ENCODE data around the gene PTPN4.

The PTPN4 gene

GRCh38 chr2:119759451-119760236, at the start of gene PTPN4:
Gene PTPN4 (plus strand): TSS chr2:119759922. CDS start chr2:119809854, 49,932 bp downstream.
- DNase-seq (ENCODE audit: low spot score), result peak; percentile 98

GRCh38 chr2:119710281-119710680, 49.4 kb upstream of the PTPN4 start:
- no peak for DNase-seq (ENCODE audit: low spot score)

GRCh38 chr2:119711352-119711751, 48.4 kb upstream of the PTPN4 start:
- DNase-seq (ENCODE audit: low spot score), result no peak

GRCh38 chr2:119712571-119712970, 47.2 kb upstream of the PTPN4 start:
- no peak for DNase-seq (ENCODE audit: low spot score)

- DNase-seq (ENCODE audit: low spot score), result no peak
These were observed 45.8 kb upstream of the PTPN4 start for GRCh38 chr2:119713819-119714490.

GRCh38 chr2:119715409-119716283, 44.1 kb upstream of the PTPN4 start:
- peak; percentile 54 for DNase-seq (ENCODE audit: low spot score)

- DNase-seq (ENCODE audit: low spot score), result no peak
These were observed 43.4 kb upstream of the PTPN4 start for GRCh38 chr2:119716284-119716672.

GRCh38 chr2:119718501-119719260, 41.0 kb upstream of the PTPN4 start:
- DNase-seq (ENCODE audit: low spot score), result no peak

- no peak for DNase-seq (ENCODE audit: low spot score)
These were observed 40.5 kb upstream of the PTPN4 start for GRCh38 chr2:119719261-119719627.

- no peak for DNase-seq (ENCODE audit: low spot score)
These were observed 38.7 kb upstream of the PTPN4 start for GRCh38 chr2:119721043-119721442.

- no peak for DNase-seq (ENCODE audit: low spot score)
These were observed 38.3 kb upstream of the PTPN4 start for GRCh38 chr2:119721462-119721861.

GRCh38 chr2:119721904-119722303, 37.8 kb upstream of the PTPN4 start:
- DNase-seq (ENCODE audit: low spot score), result no peak

- no peak for DNase-seq (ENCODE audit: low spot score)
These were observed 36.5 kb upstream of the PTPN4 start for GRCh38 chr2:119723186-119723585.

GRCh38 chr2:119723784-119724467, 35.8 kb upstream of the PTPN4 start:
- no peak for DNase-seq (ENCODE audit: low spot score)

- DNase-seq (ENCODE audit: low spot score), result no peak
These were observed 34.9 kb upstream of the PTPN4 start for GRCh38 chr2:119724656-119725485.

- DNase-seq (ENCODE audit: low spot score), result no peak
These were observed 32.2 kb upstream of the PTPN4 start for GRCh38 chr2:119727493-119727892.

- no peak for DNase-seq (ENCODE audit: low spot score)
These were observed 31.3 kb upstream of the PTPN4 start for GRCh38 chr2:119728421-119728820.

- no peak for DNase-seq (ENCODE audit: low spot score)
These were observed 29.0 kb upstream of the PTPN4 start for GRCh38 chr2:119730671-119731177.

GRCh38 chr2:119731983-119732382, 27.7 kb upstream of the PTPN4 start:
- no peak for DNase-seq (ENCODE audit: low spot score)

- DNase-seq (ENCODE audit: low spot score), result no peak
These were observed 27.0 kb upstream of the PTPN4 start for GRCh38 chr2:119732601-119733164.
